Measurements from ENCODE around the gene MRPS9. TPM values are rescaled to one million over a fixed set of nuclear protein-coding genes. Genes with fewer than 3 reads are reported as not detected.

The MRPS9 gene
- polyA plus RNA-seq, 1 experiment, result 36.1 TPM

GRCh38 chr2:105138643-105139042, 100.8 kb downstream of the MRPS9 start:
- ChIA-PET POLR2A (no interaction called here), CTCF (no interaction called here)
- Histone ChIP-seq H3K27me3 (ENCODE audit: control insufficient read depth, insufficient read depth, low read length) (peaks cover 32% of the 10 kb centered on the region), H3K9me3 (ENCODE audit: control insufficient read depth, insufficient read depth, low read length) (no peaks in the 10 kb centered on the region), H3K4me3 (ENCODE audit: low read depth, low read length) (no peak overlapping the region), H3K27ac (ENCODE audit: low read depth, low read length) (no peak overlapping the region)
- no peak for TF ChIP-seq CTCF (IDR thresholded peaks at IDR 0.05; ENCODE audit: low read depth, low read length)
- no peak for DNase-seq (ENCODE audit: low read depth, low spot score)

GRCh38 chr2:105139556-105140239, 101.8 kb downstream of the MRPS9 start:
- no peak for DNase-seq (ENCODE audit: low read depth, low spot score)
- no peak overlapping the region for H3K27ac ChIP-seq (ENCODE audit: low read depth, low read length)
- no peak overlapping the region for H3K4me3 ChIP-seq (ENCODE audit: low read depth, low read length)
- TF ChIP-seq CTCF (IDR thresholded peaks at IDR 0.05; ENCODE audit: low read depth, low read length), result no peak
- H3K27me3 ChIP-seq (ENCODE audit: control insufficient read depth, insufficient read depth, low read length), result peaks cover 36% of the 10 kb centered on the region
- POLR2A ChIA-PET, result no interaction called here
- CTCF ChIA-PET, result interaction anchor here (1.1 kb wide), 1 partner anchor 96 kb away, joined by 3 read pairs; no protein-coding TSS in a partner anchor
- no peaks in the 10 kb centered on the region for H3K9me3 ChIP-seq (ENCODE audit: control insufficient read depth, insufficient read depth, low read length)

- no peak for TF ChIP-seq CTCF (IDR thresholded peaks at IDR 0.05; ENCODE audit: low read depth, low read length)
- ChIA-PET CTCF (interaction anchor here (1.1 kb wide), 1 partner anchor 96 kb away, joined by 3 read pairs; no protein-coding TSS in a partner anchor), POLR2A (no interaction called here)
- peaks cover 37% of the 10 kb centered on the region for H3K27me3 ChIP-seq (ENCODE audit: control insufficient read depth, insufficient read depth, low read length)
- H3K27ac ChIP-seq (ENCODE audit: low read depth, low read length), result no peak overlapping the region
- DNase-seq (ENCODE audit: low read depth, low spot score), result no peak
- H3K9me3 ChIP-seq (ENCODE audit: control insufficient read depth, insufficient read depth, low read length), result no peaks in the 10 kb centered on the region
- H3K4me3 ChIP-seq (ENCODE audit: low read depth, low read length), result no peak overlapping the region
Measured at GRCh38 chr2:105140240-105140568, 102.3 kb downstream of the MRPS9 start.

GRCh38 chr2:105141099-105141614, 103.3 kb downstream of the MRPS9 start:
- no peak for DNase-seq (ENCODE audit: low read depth, low spot score)
- CTCF ChIA-PET, result no interaction called here
- Histone ChIP-seq H3K4me3 (ENCODE audit: low read depth, low read length) (no peak overlapping the region), H3K27ac (ENCODE audit: low read depth, low read length) (no peak overlapping the region), H3K27me3 (ENCODE audit: control insufficient read depth, insufficient read depth, low read length) (peaks cover 39% of the 10 kb centered on the region), H3K9me3 (ENCODE audit: control insufficient read depth, insufficient read depth, low read length) (no peaks in the 10 kb centered on the region)
- no peak for TF ChIP-seq CTCF (IDR thresholded peaks at IDR 0.05; ENCODE audit: low read depth, low read length)
- POLR2A ChIA-PET, result no interaction called here

- Histone ChIP-seq H3K27ac (ENCODE audit: low read depth, low read length) (no peak overlapping the region), H3K9me3 (ENCODE audit: control insufficient read depth, insufficient read depth, low read length) (no peaks in the 10 kb centered on the region), H3K4me3 (ENCODE audit: low read depth, low read length) (no peak overlapping the region), H3K27me3 (ENCODE audit: control insufficient read depth, insufficient read depth, low read length) (peaks cover 40% of the 10 kb centered on the region)
- CTCF ChIA-PET, result interaction anchor here (1.1 kb wide), 1 partner anchor 27 kb away, joined by 6 read pairs; no protein-coding TSS in a partner anchor
- TF ChIP-seq CTCF (IDR thresholded peaks at IDR 0.05; ENCODE audit: low read depth, low read length), result no peak
- POLR2A ChIA-PET, result no interaction called here
- DNase-seq (ENCODE audit: low read depth, low spot score), result no peak
Measured at GRCh38 chr2:105142239-105142638, 104.4 kb downstream of the MRPS9 start.
